IPS-20b (cell line): Measurements from ENCODE around the gene MORN5.

ENCODE experiments used
- H3K27ac ChIP-seq: one replicate; pipeline ENCODE4 v1.5.1; 2013; ENCODE audit warnings: low read length
- H3K27me3 ChIP-seq: 2 replicates; pipeline ENCODE4 v1.6.1; 2013; ENCODE audit warnings: mild to moderate bottlenecking, low read length, inconsistent platforms; ENCODE audit not compliant: insufficient read depth
- H3K36me3 ChIP-seq: 2 replicates; pipeline ENCODE4 v1.6.1; 2013; ENCODE audit warnings: low read depth, mild to moderate bottlenecking, inconsistent platforms, low read length, moderate library complexity; ENCODE audit not compliant: insufficient read depth
- H3K4me1 ChIP-seq: 2 replicates; pipeline ENCODE4 v1.6.1; 2013; ENCODE audit warnings: mild to moderate bottlenecking, control low read depth, inconsistent platforms, low read length, moderate library complexity; ENCODE audit not compliant: insufficient read depth
- H3K4me3 ChIP-seq: 2 replicates; pipeline ENCODE4 v1.5.1; 2013; ENCODE audit warnings: mild to moderate bottlenecking, low read length, inconsistent platforms
- H3K9ac ChIP-seq: 2 replicates; pipeline ENCODE4 v1.6.1; 2013; ENCODE audit warnings: low read depth, mild to moderate bottlenecking, inconsistent platforms, low read length, moderate library complexity
- H3K9me3 ChIP-seq: 2 replicates; pipeline ENCODE4 v1.6.1; 2013; ENCODE audit warnings: mild to moderate bottlenecking, low read depth, low read length, inconsistent platforms; ENCODE audit not compliant: insufficient read depth

Gene MORN5

DNA sequence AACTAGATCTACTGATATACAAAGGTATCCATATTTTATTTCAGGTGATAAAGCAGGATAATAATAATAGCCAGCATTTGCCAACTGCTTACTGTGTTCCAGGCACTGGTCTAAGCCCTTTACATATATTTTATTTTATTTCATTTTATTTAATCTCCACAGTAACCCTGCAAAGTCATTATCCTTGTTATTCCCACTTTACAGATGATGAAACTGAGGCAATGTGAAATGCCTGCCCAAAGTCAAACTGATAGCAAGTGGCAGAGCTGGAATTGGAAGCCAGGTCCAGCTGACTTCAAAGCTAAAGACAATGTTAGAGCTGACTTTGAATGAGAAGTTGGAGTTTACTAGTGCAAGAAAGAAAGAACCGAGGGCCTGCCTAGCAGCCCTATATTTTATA, 24.8 kb downstream of the MORN5 start:
- H3K4me1 ChIP-seq = no peaks in the 10 kb centered on the region
- H3K9me3 ChIP-seq = no peaks in the 10 kb centered on the region
- no peak overlapping the region for H3K4me3 ChIP-seq
- H3K36me3 ChIP-seq = no peaks in the 10 kb centered on the region
- H3K27ac ChIP-seq = no peak overlapping the region
- H3K27me3 ChIP-seq = no peaks in the 10 kb centered on the region
- no peak overlapping the region for H3K9ac ChIP-seq

GRCh38 chr9:122186301-122186700, 26.6 kb downstream of the MORN5 start:
- Histone ChIP-seq H3K4me3 (no peak overlapping the region), H3K27ac (no peak overlapping the region), H3K9me3 (no peaks in the 10 kb centered on the region), H3K9ac (no peak overlapping the region), H3K36me3 (no peaks in the 10 kb centered on the region), H3K27me3 (no peaks in the 10 kb centered on the region), H3K4me1 (no peaks in the 10 kb centered on the region)

DNA sequence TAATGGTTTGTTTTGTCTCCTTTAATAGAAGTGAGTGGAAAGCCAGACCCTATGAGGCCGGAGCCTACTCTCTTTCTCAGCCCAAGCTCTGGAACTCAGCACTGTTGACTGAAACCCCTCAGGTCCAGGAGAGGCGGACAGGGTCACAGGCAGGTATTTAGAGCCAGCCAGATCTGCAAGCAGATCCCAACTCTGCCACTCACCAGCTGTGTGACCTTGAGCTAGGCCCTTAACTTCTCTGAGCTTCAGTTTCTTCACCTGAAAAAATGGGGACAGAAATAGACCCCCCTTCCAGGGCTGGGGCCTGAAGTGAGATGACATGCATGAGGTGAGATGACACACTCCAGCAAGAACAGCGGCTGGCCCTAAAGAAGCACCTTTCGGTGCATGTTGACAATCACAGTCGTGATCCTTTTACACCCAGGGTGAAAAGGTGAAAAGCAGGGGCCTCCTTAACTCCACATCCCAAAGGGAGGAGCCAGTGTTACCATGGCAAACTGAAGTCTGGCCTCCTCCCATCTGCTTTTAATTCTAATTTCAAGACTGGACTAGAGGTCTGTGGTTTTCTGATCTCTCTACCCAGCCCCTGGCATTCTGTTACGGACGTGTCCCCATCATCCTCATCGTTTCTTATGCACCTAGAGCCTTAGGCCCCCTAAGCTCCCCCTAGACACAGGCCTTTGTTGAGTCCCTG, 27.2 kb downstream of the MORN5 start:
- Histone ChIP-seq H3K36me3 (no peaks in the 10 kb centered on the region), H3K9ac (no peak overlapping the region)

DNA sequence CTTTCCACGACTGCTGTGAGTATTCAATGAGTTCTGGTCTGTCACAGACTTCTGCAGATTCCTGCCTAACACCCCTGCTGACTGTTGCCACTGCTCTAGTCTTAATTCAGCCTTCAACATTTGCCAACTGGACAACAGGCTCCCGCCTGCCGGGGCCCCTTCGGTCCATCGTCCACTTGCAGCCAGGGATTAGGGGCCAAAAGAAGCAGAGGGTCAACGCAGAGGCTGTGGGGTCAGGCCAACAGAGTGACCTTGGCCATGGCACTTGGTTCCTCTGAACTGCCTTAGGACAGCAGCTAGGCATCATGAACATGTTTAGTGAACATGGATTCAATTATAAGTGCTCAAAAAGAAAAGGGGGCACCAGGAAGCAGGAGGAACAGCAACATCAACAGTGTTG, 28.7 kb downstream of the MORN5 start:
- no peaks in the 10 kb centered on the region for H3K4me1 ChIP-seq
- no peaks in the 10 kb centered on the region for H3K9me3 ChIP-seq
- no peaks in the 10 kb centered on the region for H3K27me3 ChIP-seq
- no peak overlapping the region for H3K4me3 ChIP-seq
- H3K36me3 ChIP-seq = no peaks in the 10 kb centered on the region
- no peak overlapping the region for H3K9ac ChIP-seq
- no peak overlapping the region for H3K27ac ChIP-seq

More for the DNA sequence above, 27.2 kb downstream of the MORN5 start:
- no peak overlapping the region for H3K4me3 ChIP-seq
- no peaks in the 10 kb centered on the region for H3K4me1 ChIP-seq
- no peaks in the 10 kb centered on the region for H3K9me3 ChIP-seq
- H3K27ac ChIP-seq = no peak overlapping the region
- H3K27me3 ChIP-seq = no peaks in the 10 kb centered on the region

DNA sequence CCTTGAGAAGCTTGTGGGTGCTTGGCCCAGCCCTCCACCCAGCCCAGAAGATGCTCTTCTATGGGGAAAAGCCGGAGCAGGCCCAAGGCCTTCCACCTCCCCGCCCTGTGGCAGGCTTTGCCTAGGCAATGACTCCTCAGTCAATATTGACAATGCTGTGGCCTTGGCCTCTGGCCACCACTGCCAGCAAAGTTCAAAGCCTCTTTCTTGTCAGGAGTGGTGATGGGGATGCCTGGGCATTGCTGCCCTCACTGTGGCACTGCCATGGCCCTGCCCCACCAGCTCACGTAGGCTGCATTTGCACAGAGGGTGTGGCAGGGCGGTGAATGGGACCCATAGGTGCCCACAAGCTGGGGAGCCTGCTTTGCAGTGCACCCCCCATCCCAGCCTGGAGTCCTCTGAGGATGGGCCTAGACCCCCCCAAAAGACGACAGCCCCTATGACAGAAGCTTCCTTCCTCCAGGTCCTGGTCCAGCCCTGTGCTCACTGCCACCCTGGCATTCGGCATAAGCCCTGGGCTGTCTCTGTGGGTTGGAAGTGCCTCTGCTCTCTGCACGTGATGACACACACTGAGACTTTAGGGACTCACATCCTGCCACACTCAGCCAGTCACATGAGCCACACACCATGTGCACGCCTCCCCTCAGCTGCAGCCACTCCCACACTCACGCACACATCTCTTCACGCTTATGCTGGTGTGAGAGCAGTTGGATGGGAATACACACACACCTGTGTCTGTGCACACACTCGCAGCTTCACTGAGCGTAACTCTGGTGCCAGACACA, 31.1 kb downstream of the MORN5 start:
- H3K4me3 ChIP-seq = no peak overlapping the region
- H3K9ac ChIP-seq = no peak overlapping the region
- H3K27ac ChIP-seq = no peak overlapping the region
- H3K9me3 ChIP-seq = no peaks in the 10 kb centered on the region
- no peaks in the 10 kb centered on the region for H3K27me3 ChIP-seq
- no peaks in the 10 kb centered on the region for H3K36me3 ChIP-seq
- no peaks in the 10 kb centered on the region for H3K4me1 ChIP-seq

DNA sequence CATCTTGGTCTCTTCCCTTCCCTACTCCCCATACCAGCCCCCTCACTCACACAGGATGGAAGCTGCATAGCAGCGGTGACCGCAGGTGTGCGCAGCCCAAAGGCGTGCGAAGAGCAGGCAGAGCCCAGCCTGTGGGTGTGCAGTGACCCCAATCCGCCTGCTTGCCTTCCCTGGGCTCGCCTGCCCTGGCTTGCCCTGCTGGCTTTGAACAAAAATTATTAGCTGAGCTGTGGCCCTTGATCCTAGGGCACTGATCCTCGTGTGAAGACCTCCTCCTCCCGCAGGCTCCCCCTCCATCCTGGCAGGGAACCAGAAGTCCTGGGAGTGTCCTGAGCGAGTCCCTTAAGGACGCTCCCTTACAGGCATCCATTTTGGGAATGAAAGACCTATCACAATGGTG, 31.9 kb downstream of the MORN5 start:
- Histone ChIP-seq H3K9ac (no peak overlapping the region), H3K4me3 (no peak overlapping the region), H3K4me1 (no peaks in the 10 kb centered on the region), H3K9me3 (no peaks in the 10 kb centered on the region), H3K27ac (no peak overlapping the region), H3K27me3 (no peaks in the 10 kb centered on the region), H3K36me3 (no peaks in the 10 kb centered on the region)

DNA sequence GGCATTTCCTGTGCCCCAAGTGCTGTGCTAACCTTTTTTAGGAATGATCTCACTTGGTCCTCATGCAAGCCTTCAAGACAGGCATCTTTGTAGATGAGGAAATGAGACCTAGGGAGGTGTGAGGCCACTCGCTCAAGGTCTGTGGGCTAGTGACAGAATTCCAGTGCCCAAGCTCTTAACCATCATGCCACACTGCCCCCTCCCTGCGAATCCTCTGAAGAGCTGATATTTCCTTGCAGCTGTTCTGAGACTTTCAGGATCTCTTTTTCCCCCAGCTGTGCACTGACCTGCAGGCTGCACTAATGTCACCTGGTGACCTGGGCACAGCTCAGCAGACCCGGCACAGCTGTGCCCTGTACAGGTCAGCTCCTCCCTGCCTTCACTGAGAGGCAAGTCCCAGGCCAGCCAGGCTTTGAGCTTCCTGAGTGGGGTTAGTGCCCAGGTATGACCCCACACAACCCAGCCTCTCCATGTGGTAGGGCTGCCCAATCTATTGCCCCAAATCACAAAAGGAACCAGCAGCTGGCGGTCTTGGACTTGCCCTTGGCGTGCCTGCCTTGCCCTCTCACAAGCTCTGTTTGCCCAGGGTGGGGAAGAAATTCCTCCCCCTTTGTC, 32.7 kb downstream of the MORN5 start:
- Histone ChIP-seq H3K9me3 (no peaks in the 10 kb centered on the region), H3K27ac (no peak overlapping the region), H3K9ac (no peak overlapping the region), H3K27me3 (no peaks in the 10 kb centered on the region), H3K4me3 (no peak overlapping the region), H3K4me1 (no peaks in the 10 kb centered on the region), H3K36me3 (no peaks in the 10 kb centered on the region)

GRCh38 chr9:122192914-122193525, 33.3 kb downstream of the MORN5 start:
- Histone ChIP-seq H3K4me3 (no peak overlapping the region), H3K27me3 (no peaks in the 10 kb centered on the region), H3K9me3 (no peaks in the 10 kb centered on the region), H3K4me1 (no peaks in the 10 kb centered on the region), H3K36me3 (no peaks in the 10 kb centered on the region), H3K27ac (no peak overlapping the region), H3K9ac (no peak overlapping the region)

DNA sequence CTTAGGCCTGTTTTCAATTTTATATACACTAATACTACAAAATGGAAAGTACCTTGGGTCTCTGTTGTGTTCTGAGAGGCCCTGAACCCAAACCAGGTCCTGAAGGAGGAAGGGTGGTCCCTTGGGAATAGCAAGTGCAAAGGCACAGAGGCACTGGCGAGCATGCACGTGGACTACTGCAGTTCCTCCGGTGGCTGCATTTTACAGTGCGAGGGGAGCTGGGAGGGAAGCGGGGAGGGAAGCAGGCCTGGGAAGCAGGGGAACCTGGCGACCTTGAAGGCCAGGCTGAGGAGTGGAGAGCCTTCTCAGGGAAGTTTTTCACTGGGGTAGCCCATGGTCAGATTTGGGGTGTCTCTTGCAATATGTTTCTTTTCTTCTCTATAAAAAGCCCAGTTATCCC, 33.9 kb downstream of the MORN5 start:
- no peak overlapping the region for H3K9ac ChIP-seq

GRCh38 chr9:122195875-122196274, 36.2 kb downstream of the MORN5 start:
- H3K4me1 ChIP-seq = no peaks in the 10 kb centered on the region
- no peak overlapping the region for H3K4me3 ChIP-seq
- no peaks in the 10 kb centered on the region for H3K36me3 ChIP-seq
- H3K9me3 ChIP-seq = no peaks in the 10 kb centered on the region
- H3K27me3 ChIP-seq = no peaks in the 10 kb centered on the region
- no peak overlapping the region for H3K9ac ChIP-seq
- no peak overlapping the region for H3K27ac ChIP-seq

More for the DNA sequence above, 33.9 kb downstream of the MORN5 start:
- Histone ChIP-seq H3K4me3 (no peak overlapping the region), H3K27ac (no peak overlapping the region), H3K36me3 (no peaks in the 10 kb centered on the region), H3K4me1 (no peaks in the 10 kb centered on the region), H3K27me3 (no peaks in the 10 kb centered on the region), H3K9me3 (no peaks in the 10 kb centered on the region)

- no peak overlapping the region for H3K27ac ChIP-seq
- no peaks in the 10 kb centered on the region for H3K4me1 ChIP-seq
- no peaks in the 10 kb centered on the region for H3K27me3 ChIP-seq
- no peaks in the 10 kb centered on the region for H3K9me3 ChIP-seq
- H3K36me3 ChIP-seq = no peaks in the 10 kb centered on the region
- no peak overlapping the region for H3K4me3 ChIP-seq
- H3K9ac ChIP-seq = no peak overlapping the region
Observed at GRCh38 chr9:122197426-122197825, 37.7 kb downstream of the MORN5 start.
